ENCODE measurements around the gene LLPH.

Gene LLPH

DNA sequence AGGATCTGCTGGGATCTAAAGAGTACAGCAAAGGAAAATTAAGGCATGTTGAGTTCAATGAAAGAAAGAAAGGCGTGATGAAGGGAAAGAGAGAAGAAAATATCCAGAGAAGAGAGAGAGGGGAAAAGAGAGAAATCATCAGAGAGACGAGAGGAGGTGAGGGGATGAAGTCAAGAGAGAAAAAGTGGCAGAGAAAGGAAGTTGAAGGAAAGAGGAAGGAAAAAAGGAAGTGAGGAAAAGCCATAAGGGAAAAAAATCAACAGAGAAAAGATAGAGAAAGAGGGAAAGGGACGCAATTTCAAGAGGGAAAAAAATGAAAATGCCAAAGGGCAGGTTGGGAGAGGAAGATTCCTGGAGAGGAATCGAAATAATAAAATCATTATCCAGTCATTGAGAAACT is 40.4 kb downstream of the LLPH start:
- H3K36me3 ChIP-seq (ENCODE audit: control insufficient read depth, insufficient read depth, low read length): no peaks in the 10 kb centered on the region
- H3K9ac ChIP-seq (ENCODE audit: low read length): no peak overlapping the region
- H3K9me3 ChIP-seq (ENCODE audit: control insufficient read depth, insufficient read depth, low read depth, low read length): no peaks in the 10 kb centered on the region
- H3K4me3 ChIP-seq (ENCODE audit: low read depth, low read length): no peak overlapping the region
- H3K27ac ChIP-seq (ENCODE audit: low read depth, low read length): no peak overlapping the region
- H3K4me1 ChIP-seq (ENCODE audit: control insufficient read depth, insufficient read depth, low read length): peaks cover 6% of the 10 kb centered on the region; the same call in 1 of the 2 replicates
- no peaks in the 10 kb centered on the region for H3K27me3 ChIP-seq (ENCODE audit: control insufficient read depth, insufficient read depth, low read length)

DNA sequence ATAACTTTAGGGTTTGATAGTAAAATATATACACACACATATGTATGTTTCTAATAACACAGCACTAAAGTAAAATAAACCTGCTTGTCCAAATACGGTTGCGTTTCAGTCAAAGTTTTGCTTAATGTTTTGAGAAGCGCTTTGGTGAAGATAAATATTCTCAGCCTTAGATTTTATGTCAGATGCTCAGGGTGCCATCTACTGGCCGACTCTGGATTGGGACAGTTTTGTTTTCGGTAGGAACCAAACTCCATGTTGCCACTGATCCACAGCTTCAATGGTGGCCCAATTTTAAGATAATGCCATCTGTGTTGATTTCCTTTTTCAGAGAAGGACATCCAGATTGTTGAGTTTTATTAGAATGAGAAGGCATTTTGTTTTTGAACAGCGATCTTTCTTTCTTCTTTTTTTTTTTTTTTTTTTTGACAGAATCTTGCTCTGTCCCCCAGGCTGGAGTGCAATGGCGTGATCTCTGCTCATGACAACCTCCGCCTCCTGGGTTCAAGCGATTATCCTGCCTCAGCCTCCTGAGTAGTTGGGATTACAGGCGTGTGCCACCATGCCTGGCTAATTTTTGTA is 43.1 kb downstream of the LLPH start:
- Histone ChIP-seq H3K9ac (ENCODE audit: low read length) (no peak overlapping the region), H3K4me1 (ENCODE audit: control insufficient read depth, insufficient read depth, low read length) (peaks cover under 1% of the 10 kb centered on the region; the same call in 1 of the 2 replicates), H3K36me3 (ENCODE audit: control insufficient read depth, insufficient read depth, low read length) (no peaks in the 10 kb centered on the region), H3K9me3 (ENCODE audit: control insufficient read depth, insufficient read depth, low read depth, low read length) (no peaks in the 10 kb centered on the region), H3K27ac (ENCODE audit: low read depth, low read length) (no peak overlapping the region), H3K27me3 (ENCODE audit: control insufficient read depth, insufficient read depth, low read length) (no peaks in the 10 kb centered on the region), H3K4me3 (ENCODE audit: low read depth, low read length) (no peak overlapping the region)

DNA sequence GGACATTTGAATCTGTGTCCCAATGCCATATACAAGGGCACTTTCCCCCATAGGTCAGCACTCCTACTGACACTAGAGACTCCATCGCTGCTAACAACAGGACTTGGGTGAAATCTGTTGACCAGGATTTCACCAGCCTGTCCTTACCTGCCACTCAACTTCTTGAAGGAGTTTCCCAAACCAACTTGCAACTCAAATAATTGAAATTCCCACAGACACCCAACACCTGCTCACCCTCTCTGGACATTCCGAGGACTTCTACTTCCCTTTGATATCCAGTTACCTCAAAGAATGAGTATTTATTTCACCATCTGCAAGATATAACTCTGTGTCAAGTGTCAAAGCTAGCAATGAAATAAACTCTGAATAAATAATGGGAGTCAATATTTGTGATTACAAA is 44.6 kb downstream of the LLPH start:
- Histone ChIP-seq H3K4me1 (ENCODE audit: control insufficient read depth, insufficient read depth, low read length) (no peaks in the 10 kb centered on the region), H3K36me3 (ENCODE audit: control insufficient read depth, insufficient read depth, low read length) (no peaks in the 10 kb centered on the region), H3K9me3 (ENCODE audit: control insufficient read depth, insufficient read depth, low read depth, low read length) (no peaks in the 10 kb centered on the region), H3K9ac (ENCODE audit: low read length) (no peak overlapping the region), H3K27me3 (ENCODE audit: control insufficient read depth, insufficient read depth, low read length) (no peaks in the 10 kb centered on the region), H3K27ac (ENCODE audit: low read depth, low read length) (no peak overlapping the region), H3K4me3 (ENCODE audit: low read depth, low read length) (no peak overlapping the region)

DNA sequence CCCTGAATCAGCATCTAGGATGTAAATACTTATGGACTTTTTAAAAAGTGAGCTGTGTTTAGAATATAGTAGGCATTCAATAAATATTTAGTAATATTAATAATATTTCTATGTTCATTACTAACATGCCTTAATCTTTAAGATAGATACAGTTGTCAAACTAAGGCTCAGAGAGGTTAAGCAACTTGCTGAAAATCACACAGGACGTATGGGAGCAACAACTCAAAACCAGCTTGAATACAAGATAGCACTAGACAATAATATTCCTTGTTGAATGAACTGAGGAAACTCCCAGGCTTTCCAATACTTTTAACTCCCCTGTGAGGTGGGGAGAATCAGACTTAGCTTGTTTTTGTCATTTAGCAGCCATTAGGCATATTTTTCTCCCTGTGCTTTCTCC is 45.3 kb downstream of the LLPH start:
- H3K4me3 ChIP-seq (ENCODE audit: low read depth, low read length): no peak overlapping the region
- H3K27ac ChIP-seq (ENCODE audit: low read depth, low read length): no peak overlapping the region
- H3K9ac ChIP-seq (ENCODE audit: low read length): no peak overlapping the region
- no peaks in the 10 kb centered on the region for H3K27me3 ChIP-seq (ENCODE audit: control insufficient read depth, insufficient read depth, low read length)
- no peaks in the 10 kb centered on the region for H3K9me3 ChIP-seq (ENCODE audit: control insufficient read depth, insufficient read depth, low read depth, low read length)
- no peaks in the 10 kb centered on the region for H3K36me3 ChIP-seq (ENCODE audit: control insufficient read depth, insufficient read depth, low read length)
- H3K4me1 ChIP-seq (ENCODE audit: control insufficient read depth, insufficient read depth, low read length): no peaks in the 10 kb centered on the region

DNA sequence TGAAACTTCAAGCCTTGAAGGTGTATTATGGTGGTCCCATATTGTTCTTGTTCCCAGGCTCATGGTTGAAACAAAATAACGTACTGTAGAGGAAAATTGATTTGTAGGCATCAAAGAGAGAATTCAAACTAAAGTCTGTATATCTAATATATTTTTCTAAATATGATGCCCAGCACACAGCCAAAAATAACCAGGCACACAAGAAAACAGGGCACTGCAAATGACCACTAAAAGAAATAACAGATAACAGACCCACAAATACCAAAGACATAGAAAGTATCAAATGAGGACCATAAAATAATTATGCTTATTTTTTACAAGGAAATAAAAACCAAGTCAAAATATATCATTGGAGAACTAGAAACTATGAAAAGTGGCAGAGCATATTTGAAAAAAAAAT is 46.8 kb downstream of the LLPH start:
- no peaks in the 10 kb centered on the region for H3K36me3 ChIP-seq (ENCODE audit: control insufficient read depth, insufficient read depth, low read length)
- H3K9ac ChIP-seq (ENCODE audit: low read length): no peak overlapping the region
- no peak overlapping the region for H3K4me3 ChIP-seq (ENCODE audit: low read depth, low read length)
- H3K27ac ChIP-seq (ENCODE audit: low read depth, low read length): no peak overlapping the region
- no peaks in the 10 kb centered on the region for H3K9me3 ChIP-seq (ENCODE audit: control insufficient read depth, insufficient read depth, low read depth, low read length)
- H3K4me1 ChIP-seq (ENCODE audit: control insufficient read depth, insufficient read depth, low read length): no peaks in the 10 kb centered on the region
- no peaks in the 10 kb centered on the region for H3K27me3 ChIP-seq (ENCODE audit: control insufficient read depth, insufficient read depth, low read length)

DNA sequence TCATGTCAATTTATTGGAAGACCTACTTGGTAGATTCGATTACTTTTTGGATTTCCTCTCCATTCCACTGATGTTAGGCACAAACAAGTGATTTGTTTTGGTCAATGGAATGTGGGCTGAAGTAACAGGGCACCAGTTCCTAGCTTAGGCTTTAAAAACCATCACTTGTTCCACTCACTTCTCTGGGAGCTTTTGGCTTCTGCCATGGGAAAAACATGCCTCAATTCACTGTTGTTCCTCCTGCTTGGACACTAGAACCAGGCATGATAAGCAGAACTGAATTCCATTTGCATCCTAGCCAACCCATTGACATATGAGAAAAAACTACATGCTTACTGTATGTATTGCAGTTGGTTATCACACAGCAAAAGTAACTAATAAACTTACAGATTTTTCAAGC is 47.8 kb downstream of the LLPH start:
- Histone ChIP-seq H3K27ac (ENCODE audit: low read depth, low read length) (no peak overlapping the region), H3K9ac (ENCODE audit: low read length) (no peak overlapping the region), H3K4me3 (ENCODE audit: low read depth, low read length) (no peak overlapping the region), H3K36me3 (ENCODE audit: control insufficient read depth, insufficient read depth, low read length) (no peaks in the 10 kb centered on the region), H3K9me3 (ENCODE audit: control insufficient read depth, insufficient read depth, low read depth, low read length) (no peaks in the 10 kb centered on the region), H3K4me1 (ENCODE audit: control insufficient read depth, insufficient read depth, low read length) (no peaks in the 10 kb centered on the region), H3K27me3 (ENCODE audit: control insufficient read depth, insufficient read depth, low read length) (no peaks in the 10 kb centered on the region)

DNA sequence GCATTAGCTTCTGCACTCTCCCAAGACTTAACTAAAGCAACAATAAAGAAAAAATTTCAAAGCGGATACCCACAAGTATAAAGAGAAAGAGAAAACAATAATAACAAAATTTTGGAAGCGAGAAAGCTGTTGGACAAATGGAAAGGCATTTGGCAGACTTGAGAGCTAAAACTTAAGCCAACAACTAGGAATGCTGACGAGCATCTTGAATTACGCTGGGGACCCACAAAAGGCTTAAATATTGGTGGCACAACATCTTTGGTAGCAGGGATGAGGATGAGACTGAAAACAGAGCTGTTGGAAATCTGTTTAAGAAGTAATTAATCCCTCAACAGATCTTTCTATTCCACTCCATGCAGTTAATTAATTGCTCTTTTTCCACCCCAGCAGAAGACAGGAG is 49.8 kb downstream of the LLPH start:
- Histone ChIP-seq H3K27ac (ENCODE audit: low read depth, low read length) (no peak overlapping the region), H3K36me3 (ENCODE audit: control insufficient read depth, insufficient read depth, low read length) (no peaks in the 10 kb centered on the region), H3K4me1 (ENCODE audit: control insufficient read depth, insufficient read depth, low read length) (no peaks in the 10 kb centered on the region), H3K27me3 (ENCODE audit: control insufficient read depth, insufficient read depth, low read length) (no peaks in the 10 kb centered on the region), H3K9me3 (ENCODE audit: control insufficient read depth, insufficient read depth, low read depth, low read length) (no peaks in the 10 kb centered on the region), H3K4me3 (ENCODE audit: low read depth, low read length) (no peak overlapping the region), H3K9ac (ENCODE audit: low read length) (no peak overlapping the region)

DNA sequence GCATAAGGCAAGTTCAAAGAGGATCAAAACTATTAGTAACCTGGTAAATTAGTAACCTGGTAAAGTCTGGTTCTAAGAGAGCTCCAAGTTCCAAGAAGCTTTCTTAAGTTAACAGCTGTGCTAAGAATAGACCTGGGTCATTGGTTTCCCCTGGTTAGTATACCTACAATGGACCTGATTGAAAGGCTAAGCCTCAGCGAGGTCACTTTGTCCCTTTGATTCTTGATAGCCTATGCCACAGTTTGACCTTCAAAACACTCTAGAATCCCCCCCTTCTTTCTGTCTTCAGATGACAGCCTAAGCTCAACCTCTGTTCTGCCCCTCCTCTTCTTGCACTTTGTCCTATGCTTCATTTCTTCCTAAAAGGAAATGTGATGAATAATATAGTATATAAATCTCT is 53.0 kb downstream of the LLPH start:
- Histone ChIP-seq H3K27me3 (ENCODE audit: control insufficient read depth, insufficient read depth, low read length) (no peaks in the 10 kb centered on the region), H3K36me3 (ENCODE audit: control insufficient read depth, insufficient read depth, low read length) (no peaks in the 10 kb centered on the region), H3K9me3 (ENCODE audit: control insufficient read depth, insufficient read depth, low read depth, low read length) (no peaks in the 10 kb centered on the region), H3K27ac (ENCODE audit: low read depth, low read length) (no peak overlapping the region), H3K9ac (ENCODE audit: low read length) (no peak overlapping the region), H3K4me3 (ENCODE audit: low read depth, low read length) (no peak overlapping the region), H3K4me1 (ENCODE audit: control insufficient read depth, insufficient read depth, low read length) (no peaks in the 10 kb centered on the region)

DNA sequence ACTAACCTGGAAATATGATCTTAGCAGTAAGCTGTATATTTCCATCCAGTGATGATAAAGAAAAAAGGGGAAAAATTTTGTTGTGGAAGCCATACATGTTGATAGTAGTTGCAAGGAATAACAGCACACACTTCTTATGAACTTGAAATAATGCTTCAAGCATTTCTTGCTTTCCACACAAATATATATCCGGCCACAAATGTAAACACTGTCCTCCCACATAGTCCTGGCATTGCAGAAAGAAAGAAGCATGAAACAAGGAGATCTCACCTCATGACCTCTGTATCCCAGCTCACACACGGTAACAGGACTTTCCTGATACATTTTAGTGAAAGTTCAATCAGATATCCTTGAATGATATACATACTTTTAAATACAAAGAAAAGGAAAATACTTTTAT is 56.0 kb downstream of the LLPH start:
- Histone ChIP-seq H3K27ac (ENCODE audit: low read depth, low read length) (no peak overlapping the region), H3K27me3 (ENCODE audit: control insufficient read depth, insufficient read depth, low read length) (no peaks in the 10 kb centered on the region), H3K4me1 (ENCODE audit: control insufficient read depth, insufficient read depth, low read length) (no peaks in the 10 kb centered on the region), H3K36me3 (ENCODE audit: control insufficient read depth, insufficient read depth, low read length) (no peaks in the 10 kb centered on the region), H3K9me3 (ENCODE audit: control insufficient read depth, insufficient read depth, low read depth, low read length) (no peaks in the 10 kb centered on the region), H3K4me3 (ENCODE audit: low read depth, low read length) (no peak overlapping the region), H3K9ac (ENCODE audit: low read length) (no peak overlapping the region)

DNA sequence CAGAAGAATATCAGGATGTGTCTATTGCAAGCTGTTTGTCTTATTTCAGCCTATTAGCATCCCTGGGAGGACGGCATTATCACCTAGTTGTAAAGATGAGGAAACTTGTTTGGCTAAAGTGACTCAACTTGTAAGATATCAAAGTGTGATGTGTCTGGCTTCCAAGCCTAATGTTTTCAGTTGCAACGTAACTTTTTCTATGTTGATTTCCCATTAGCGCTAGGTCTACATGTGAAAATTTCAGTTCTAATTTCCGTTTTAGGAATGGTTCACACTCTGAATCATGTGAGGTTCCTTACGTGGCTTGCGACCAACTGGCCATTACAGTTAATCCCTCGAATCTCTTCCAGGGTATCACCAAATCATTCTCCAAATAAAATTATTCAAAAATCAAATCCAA is 58.0 kb downstream of the LLPH start:
- Histone ChIP-seq H3K9me3 (ENCODE audit: control insufficient read depth, insufficient read depth, low read depth, low read length) (no peaks in the 10 kb centered on the region), H3K9ac (ENCODE audit: low read length) (no peak overlapping the region), H3K27ac (ENCODE audit: low read depth, low read length) (no peak overlapping the region), H3K4me3 (ENCODE audit: low read depth, low read length) (no peak overlapping the region), H3K27me3 (ENCODE audit: control insufficient read depth, insufficient read depth, low read length) (no peaks in the 10 kb centered on the region), H3K36me3 (ENCODE audit: control insufficient read depth, insufficient read depth, low read length) (no peaks in the 10 kb centered on the region), H3K4me1 (ENCODE audit: control insufficient read depth, insufficient read depth, low read length) (no peaks in the 10 kb centered on the region)

DNA sequence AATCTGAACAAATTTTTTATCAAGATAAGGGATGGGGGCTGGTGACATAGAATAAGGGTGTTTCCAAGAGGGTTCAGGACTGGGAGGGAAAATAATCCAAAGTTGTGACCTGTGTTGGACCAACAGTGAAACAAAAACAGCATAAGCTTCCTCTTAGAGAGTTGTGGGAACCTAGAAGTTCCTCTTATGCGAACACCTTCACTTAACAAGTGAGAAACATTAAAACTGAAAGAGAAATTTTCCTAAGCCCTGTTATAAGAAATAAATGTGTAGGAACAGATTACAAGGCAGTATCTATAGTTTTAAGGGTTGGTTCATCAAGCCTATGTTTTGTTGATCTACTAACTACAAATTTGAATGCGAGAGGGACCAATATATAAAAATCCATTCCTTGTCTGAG is 58.4 kb downstream of the LLPH start:
- H3K27ac ChIP-seq (ENCODE audit: low read depth, low read length): no peak overlapping the region
- no peaks in the 10 kb centered on the region for H3K4me1 ChIP-seq (ENCODE audit: control insufficient read depth, insufficient read depth, low read length)
- no peak overlapping the region for H3K4me3 ChIP-seq (ENCODE audit: low read depth, low read length)
- no peaks in the 10 kb centered on the region for H3K27me3 ChIP-seq (ENCODE audit: control insufficient read depth, insufficient read depth, low read length)
- H3K36me3 ChIP-seq (ENCODE audit: control insufficient read depth, insufficient read depth, low read length): no peaks in the 10 kb centered on the region
- no peaks in the 10 kb centered on the region for H3K9me3 ChIP-seq (ENCODE audit: control insufficient read depth, insufficient read depth, low read depth, low read length)
- no peak overlapping the region for H3K9ac ChIP-seq (ENCODE audit: low read length)

DNA sequence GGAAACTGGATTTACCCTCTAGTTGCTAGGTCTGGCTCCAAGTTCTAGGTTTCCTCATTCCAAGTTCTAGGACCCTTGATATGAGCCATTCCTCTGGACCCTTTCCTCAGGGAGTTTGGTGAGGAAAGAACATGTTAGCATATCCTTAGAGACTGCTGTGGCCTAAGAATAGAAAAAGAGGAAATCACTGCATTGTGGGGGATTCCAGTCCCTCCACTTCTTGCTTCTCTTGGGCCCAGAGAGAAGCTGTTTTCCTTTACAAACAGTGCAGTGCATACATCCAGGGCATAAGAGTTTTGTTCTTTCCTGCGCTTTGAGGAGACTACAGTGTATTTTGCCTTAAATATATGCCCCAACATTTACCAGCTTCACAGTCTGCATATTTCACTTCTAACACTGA is 59.0 kb downstream of the LLPH start:
- no peak overlapping the region for H3K4me3 ChIP-seq (ENCODE audit: low read depth, low read length)
- H3K4me1 ChIP-seq (ENCODE audit: control insufficient read depth, insufficient read depth, low read length): no peaks in the 10 kb centered on the region
- H3K27me3 ChIP-seq (ENCODE audit: control insufficient read depth, insufficient read depth, low read length): no peaks in the 10 kb centered on the region
- H3K9ac ChIP-seq (ENCODE audit: low read length): no peak overlapping the region
- no peaks in the 10 kb centered on the region for H3K9me3 ChIP-seq (ENCODE audit: control insufficient read depth, insufficient read depth, low read depth, low read length)
- no peak overlapping the region for H3K27ac ChIP-seq (ENCODE audit: low read depth, low read length)
- H3K36me3 ChIP-seq (ENCODE audit: control insufficient read depth, insufficient read depth, low read length): no peaks in the 10 kb centered on the region
